GM18868 (cell line): ENCODE results near the gene EMSY.
"Not testable (repeated sequence)": the region's sequence is repeated elsewhere in the genome, so short reads cannot be mapped to it uniquely, and the experiment has no call there.

Experiments
- ATAC-seq: cut with Tn5 transposase; IDR thresholded peaks from one replicate; pipeline ENCODE4 v1.9.1; 2021; ENCODE audit warnings: mild to moderate bottlenecking, moderate library complexity; ENCODE audit not compliant: unreplicated experiment

Gene EMSY

GRCh38 chr11:76592961-76593360 lies 148.1 kb downstream of the EMSY start:
- no peak for ATAC-seq

GRCh38 chr11:76595091-76595490 lies 150.3 kb downstream of the EMSY start:
- not testable (repeated sequence) for ATAC-seq

- no peak for ATAC-seq
Measured at GRCh38 chr11:76596652-76597051, 151.8 kb downstream of the EMSY start.

GRCh38 chr11:76597533-76598425 lies 153.0 kb downstream of the EMSY start:
- no peak for ATAC-seq

DNA sequence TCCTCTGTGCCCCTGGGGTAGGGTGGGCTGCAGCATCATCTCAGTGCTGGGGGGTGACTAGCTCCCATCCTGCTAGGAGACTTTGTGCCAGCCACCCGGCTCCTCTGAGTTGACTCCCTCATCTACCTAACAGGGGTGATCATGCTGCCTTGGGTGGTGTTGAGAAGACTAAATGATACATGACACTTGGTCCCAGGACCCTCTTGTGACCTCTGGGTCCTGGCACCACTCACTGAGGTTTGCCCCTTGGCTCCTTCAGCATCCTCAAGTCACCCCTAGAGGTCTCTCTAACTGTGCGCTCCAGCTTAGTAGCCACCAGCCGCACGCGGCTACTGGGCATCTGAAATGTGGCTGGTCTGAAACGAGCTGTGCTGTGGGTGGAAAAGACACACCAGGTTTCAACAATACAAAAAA lies 153.6 kb downstream of the EMSY start:
- ATAC-seq: no peak

- no peak for ATAC-seq
Measured at GRCh38 chr11:76599041-76600013, 154.5 kb downstream of the EMSY start.

DNA sequence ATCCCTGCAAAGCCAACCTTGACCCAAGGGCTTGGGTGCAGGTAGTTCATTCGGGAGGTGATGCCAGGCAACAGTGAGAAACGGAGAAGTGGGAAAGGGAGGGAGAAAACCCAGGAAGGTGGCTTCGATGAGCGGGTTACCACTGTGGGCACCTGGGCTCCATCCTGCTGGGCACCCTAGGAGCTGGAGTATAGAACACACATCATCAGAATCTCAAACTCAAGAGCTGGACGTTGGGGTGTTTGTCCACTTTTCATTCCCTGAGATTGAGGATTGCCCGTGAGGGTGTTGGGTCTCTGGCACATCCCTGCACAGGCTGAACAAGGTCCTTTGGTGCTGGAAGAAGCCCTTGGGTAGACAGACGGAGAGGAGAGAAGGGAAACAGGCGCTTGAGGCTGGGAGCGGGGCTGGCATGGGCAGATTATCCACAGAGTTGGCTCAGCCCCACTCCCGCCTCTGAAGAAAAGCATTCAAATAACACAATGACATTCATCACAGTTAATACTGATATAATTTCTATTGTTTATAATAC lies 155.4 kb downstream of the EMSY start:
- ATAC-seq: no peak

DNA sequence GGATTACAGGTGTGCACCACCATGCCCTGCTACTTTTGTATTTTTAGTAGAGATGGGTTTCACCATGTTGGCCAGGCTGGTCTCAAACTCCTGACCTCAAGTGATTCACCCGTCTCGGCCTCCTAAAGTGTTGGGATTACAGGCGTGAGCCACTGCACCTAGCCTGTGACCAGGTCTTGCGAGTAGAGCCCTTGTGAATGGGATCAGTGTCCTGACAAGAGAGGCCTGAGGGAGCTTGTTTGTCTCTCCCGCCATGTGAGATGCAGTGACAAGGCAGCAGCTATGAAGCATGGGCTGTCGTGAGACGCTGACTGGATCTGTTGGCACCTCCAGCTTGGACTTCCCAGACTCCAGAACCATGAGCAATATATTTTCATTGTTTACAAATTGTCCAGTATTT lies 156.5 kb downstream of the EMSY start:
- no peak for ATAC-seq

GRCh38 chr11:76601724-76602123 lies 156.9 kb downstream of the EMSY start:
- no peak for ATAC-seq

- no peak for ATAC-seq
Measured at GRCh38 chr11:76602431-76602861, 157.6 kb downstream of the EMSY start.
